GM19395 (cell line): Measurements from ENCODE around the gene NUP58.

Experiments used
- ATAC-seq: cut with Tn5 transposase; IDR thresholded peaks from one replicate; pipeline ENCODE4 v1.9.1; 2021; ENCODE audit warnings: mild to moderate bottlenecking, moderate library complexity; ENCODE audit not compliant: unreplicated experiment

The NUP58 gene, protein sequence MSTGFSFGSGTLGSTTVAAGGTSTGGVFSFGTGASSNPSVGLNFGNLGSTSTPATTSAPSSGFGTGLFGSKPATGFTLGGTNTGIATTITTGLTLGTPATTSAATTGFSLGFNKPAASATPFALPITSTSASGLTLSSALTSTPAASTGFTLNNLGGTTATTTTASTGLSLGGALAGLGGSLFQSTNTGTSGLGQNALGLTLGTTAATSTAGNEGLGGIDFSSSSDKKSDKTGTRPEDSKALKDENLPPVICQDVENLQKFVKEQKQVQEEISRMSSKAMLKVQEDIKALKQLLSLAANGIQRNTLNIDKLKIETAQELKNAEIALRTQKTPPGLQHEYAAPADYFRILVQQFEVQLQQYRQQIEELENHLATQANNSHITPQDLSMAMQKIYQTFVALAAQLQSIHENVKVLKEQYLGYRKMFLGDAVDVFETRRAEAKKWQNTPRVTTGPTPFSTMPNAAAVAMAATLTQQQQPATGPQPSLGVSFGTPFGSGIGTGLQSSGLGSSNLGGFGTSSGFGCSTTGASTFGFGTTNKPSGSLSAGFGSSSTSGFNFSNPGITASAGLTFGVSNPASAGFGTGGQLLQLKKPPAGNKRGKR

DNA sequence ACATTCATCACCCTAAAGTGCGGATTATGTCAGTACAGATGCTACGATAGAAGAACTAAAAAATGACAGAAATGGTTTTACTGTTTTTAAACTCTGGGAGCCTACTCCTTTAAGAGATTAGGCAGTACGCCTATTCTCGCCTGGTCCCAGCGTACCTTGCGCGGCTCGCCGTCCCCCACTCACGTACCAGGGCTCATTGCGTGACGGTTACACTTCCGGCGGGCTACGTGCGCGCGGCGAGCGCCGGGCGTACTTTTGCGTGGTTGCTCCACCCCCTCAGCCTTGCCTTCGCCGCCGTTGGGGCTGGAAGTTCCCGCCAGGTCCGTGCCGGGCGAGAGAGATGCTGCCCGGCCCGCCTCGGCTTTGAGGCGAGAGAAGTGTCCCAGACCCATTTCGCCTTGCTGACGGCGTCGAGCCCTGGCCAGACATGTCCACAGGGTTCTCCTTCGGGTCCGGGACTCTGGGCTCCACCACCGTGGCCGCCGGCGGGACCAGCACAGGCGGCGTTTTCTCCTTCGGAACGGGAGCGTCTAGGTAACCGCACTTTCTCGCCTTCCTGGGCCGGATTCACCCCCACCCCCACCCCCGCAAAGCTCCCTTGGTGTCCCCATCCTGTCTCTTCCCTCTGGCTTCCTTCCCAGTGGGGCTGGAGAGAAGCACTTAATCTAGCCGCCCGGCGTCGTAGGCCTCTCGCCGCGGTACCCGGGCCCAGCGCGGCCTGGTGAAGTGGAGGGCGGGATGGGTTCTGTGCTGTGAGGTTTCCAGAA, at the start of gene NUP58:
Gene NUP58, plus strand, starts transcription at position 279 of the 767 bp plus-strand sequence. Its CDS starts 149 bp downstream, at position 428.
- peak; percentile 99 for ATAC-seq

DNA sequence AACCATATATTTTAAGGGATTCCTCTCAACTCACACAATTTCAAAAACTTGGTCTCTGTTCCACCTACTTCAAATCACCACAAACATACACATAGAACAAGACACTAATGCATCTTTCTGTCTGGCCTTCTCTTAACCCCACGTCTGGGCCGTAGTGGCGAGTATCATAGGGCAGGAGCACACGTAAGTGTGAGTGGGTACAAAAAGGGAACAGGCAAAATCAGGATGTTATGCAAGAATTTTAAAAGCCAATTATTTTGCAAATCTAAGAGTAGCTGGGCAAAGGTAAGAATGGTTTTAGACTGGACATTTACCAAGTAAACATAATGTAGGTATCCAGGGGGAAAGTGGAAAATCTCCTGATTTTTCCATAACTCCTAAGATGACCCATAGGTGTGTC, 49.2 kb upstream of the NUP58 start:
- ATAC-seq, result no peak

DNA sequence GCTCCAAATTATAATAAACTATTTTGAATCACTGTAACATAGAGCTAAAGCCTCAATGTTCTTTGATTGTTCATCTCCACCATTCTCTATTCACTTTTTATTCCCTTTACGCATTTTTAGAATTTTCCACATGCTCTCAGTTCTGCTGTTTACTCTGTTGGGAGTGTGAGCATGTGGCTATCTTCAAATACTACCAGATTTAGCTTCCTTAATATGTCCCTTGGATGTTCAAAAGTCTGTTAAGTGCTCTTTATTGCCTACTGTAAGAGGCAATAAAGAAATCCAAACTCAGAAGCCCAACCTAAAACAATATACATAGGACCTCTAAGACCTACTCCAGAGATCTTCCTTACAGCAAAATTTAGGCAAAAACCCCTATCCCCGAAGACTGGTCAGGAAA, 48.7 kb upstream of the NUP58 start:
- ATAC-seq, result no peak

- ATAC-seq, result no peak
Observed at GRCh38 chr13:25253702-25254101, 47.7 kb upstream of the NUP58 start.

DNA sequence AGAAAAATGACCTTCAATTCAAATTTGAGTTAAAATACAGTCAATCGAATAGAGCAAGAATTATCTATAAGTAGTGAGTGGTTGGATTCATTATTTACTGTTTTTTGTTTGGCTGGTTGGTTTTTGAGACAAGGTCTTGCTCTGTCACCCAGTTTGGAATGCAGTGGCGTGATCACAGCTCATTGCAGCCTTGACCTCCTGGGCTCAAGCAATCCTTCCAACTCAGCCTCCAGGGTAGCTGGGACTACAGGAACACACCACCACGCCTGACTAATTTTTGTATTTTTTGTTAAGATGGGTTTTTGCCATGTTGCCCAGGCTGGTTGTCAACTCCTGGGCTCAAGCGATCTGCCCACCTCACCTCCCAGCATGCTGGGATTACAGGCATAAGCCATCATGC, 39.2 kb upstream of the NUP58 start:
- ATAC-seq, result no peak

GRCh38 chr13:25266706-25267105, 34.7 kb upstream of the NUP58 start:
- ATAC-seq, result no peak

DNA sequence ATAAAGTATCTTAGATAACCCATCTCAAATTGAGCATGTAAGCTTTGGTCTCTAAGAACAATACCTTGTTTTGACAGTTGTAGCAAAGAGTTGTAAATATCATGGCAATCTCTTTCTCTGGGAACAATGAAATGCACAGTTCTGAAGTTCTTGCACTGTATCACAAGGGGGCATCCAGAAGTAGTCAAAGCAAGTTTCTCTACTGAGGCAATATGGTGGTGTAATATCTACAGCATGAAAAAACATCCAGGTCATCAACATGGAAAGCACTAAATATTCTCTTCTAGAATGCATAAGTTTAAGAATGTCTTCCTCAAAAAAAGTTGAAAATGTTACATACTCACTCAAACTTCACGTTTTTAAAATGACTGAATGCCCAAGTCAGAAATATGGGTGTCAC, 33.7 kb upstream of the NUP58 start:
- ATAC-seq, result no peak

- no peak for ATAC-seq
Observed at GRCh38 chr13:25268561-25268960, 32.9 kb upstream of the NUP58 start.

DNA sequence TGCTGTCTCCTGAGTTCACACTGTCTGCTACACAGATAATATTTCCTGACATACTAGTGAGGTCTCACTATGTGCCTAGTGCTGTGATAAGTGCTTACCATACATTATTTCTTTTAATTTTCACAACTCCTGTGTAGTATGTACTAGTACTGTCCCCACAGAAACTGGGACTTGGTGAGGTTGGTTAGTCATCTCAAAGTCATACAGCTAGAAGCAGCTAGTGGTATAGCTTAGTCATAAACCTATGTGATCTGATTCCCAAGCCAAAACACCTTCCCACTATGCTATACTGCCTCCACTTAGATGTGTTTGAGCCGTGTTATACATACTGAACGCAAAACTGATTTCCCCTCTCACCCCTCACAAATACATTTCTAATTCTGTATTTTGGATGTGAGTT, 24.7 kb upstream of the NUP58 start:
- no peak for ATAC-seq

GRCh38 chr13:25280396-25280795, 21.0 kb upstream of the NUP58 start:
- no peak for ATAC-seq

GRCh38 chr13:25281193-25281934, 20.1 kb upstream of the NUP58 start:
- ATAC-seq, result peak; percentile 77

GRCh38 chr13:25281935-25282332, 19.5 kb upstream of the NUP58 start:
- ATAC-seq, result peak; percentile 26

- peak; percentile 25 for ATAC-seq
Observed at GRCh38 chr13:25286308-25286968, 15.0 kb upstream of the NUP58 start.

DNA sequence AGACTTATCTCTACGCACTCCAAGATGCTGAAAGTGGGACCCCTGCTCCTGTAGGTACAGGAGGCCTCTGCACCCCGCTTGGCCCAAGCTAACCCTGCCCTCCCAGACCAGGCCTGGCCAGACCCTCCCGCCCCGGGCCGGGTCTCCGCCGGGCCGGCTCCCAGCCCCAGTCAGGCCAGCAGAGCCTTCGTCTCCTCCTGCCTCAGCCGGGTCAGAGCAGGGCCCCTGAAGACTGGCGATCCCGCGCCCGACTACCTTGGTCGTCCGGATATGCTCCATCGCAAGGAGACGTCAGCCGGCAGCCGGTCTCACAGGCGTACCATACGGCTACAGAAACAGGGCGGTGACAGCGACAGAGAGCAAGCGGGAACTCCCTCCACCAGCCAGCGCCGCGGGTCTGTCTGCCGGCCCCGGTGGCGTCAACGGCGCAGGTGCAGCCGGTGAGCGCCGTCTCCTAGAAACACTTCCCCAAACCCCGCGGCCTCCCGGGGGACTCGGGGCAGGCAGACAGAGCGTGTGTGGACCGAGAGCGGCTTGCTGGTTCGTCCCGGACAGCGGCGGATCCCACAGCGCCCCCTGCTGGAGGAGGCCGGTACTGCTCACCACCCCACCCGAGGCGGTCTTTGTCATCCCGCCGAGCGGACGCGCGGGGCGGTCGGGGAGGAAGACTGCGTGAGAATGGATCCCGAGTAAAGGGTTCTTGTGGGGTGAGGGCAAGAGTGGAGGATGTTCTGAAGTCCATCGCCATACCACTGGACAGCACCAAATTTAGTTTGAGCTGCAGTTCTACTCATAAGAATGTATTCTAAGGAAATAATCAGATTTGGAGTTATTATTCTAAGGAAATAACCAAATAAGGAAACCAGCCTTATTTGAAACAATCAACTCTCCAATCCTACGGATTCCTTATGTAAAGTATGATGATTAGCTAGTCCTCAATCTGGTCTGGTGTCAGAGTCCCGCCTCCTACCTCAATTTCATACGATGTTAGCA, 14.2 kb upstream of the NUP58 start, which contains the start of gene MTMR6:
Gene MTMR6, minus strand, starts transcription at position 520 of the 993 bp plus-strand sequence. Its CDS starts 241 bp downstream, at position 279.
- ATAC-seq, result peak; percentile 96

- no peak for ATAC-seq
Observed at GRCh38 chr13:25288966-25289365, 12.5 kb upstream of the NUP58 start.

- ATAC-seq, result no peak
Observed at GRCh38 chr13:25291691-25292090, 9.7 kb upstream of the NUP58 start.

DNA sequence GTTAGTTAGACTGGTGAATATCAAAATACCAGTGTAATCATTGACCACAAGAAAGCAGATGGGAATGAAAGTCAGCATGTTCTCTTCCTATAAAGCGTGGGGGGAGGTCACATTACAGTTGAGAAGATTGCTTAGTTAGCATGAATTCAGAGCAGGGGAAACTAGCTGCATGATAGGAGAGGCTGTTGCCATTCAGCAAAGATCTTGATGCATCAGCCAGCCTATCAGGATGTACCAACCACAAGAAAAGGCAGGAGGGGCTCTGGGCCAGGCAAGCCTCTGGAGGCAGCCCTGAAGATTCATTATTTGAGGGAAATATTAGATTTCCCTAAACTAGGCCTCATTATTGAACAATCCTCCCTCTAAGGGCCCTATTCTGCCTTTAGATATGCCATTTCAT, 9.1 kb upstream of the NUP58 start:
- ATAC-seq, result no peak

- ATAC-seq, result no peak
Observed at GRCh38 chr13:25295228-25295627, 6.2 kb upstream of the NUP58 start.

DNA sequence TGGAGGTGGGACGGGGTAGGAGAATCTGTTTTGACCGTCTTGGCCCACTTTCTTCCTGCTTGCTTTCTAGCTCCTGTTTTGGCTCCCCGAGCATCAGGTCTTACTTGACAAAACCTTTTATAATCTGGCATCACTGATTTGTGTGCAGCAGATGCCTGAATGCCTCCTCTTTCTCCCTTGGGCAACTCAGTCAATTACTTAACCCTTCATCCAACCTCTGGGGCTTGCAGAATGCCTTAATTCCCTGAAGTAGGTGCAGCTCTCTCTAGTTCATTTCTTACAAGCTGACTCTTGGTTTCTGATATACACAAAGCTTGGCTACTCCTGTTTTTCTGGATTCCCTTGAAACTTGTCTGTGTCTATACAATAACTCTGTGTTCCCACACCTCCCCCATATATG, 5.7 kb upstream of the NUP58 start:
- ATAC-seq, result no peak
